NT2/D1 (cell line): ENCODE measurements around the gene DNAJC27.

Experiments
- SUZ12 ChIP-seq: IDR thresholded peaks from 2 replicates; pipeline ENCODE4 v1.6.1; 2011; ENCODE audit not compliant: insufficient read length, insufficient read depth; ENCODE audit errors: extremely low read depth
- YY1 ChIP-seq: IDR thresholded peaks from 2 replicates; pipeline ENCODE4 v1.6.1; 2011; ENCODE audit not compliant: insufficient read length, insufficient read depth

- TF ChIP-seq SUZ12 (no peak), YY1 (no peak)
These were observed 51.5 kb downstream of the DNAJC27 start, which contains the start of gene ADCY3 for GRCh38 chr2:24920098-24920808.
